ENCODE measurements around the gene SFT2D1.

DNA sequence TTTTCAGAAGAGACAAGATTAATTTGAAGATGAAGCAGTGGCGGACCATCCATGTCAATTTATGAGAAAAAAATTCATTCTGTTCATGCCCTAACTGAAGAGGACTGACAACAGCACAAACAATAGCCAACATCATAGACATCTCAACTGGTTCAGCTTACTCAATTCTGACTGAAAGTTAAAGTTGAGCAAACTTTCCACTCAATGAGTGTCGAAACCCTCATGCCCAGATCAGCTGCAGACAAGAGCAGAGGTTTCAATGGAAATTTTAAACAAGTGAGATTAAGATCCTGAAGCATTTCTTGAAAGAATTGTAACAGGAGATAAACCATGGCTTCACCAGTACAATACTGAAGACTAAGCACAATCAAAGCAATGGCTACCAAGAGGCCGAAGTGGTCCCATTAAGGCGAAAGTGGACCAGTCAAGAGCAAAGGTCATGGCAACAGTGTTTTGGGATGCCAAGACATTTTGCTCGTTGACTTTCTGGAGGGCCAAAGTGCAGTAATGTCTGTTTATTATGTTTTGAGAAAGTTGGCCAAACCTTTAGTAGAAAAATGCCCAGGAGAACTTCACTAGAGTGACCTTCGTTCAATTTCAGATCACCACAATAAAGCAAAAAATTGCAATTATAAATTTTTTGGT, 6.1 kb upstream of the SFT2D1 start:
- no peak for TF ChIP-seq POLR2A (IDR thresholded peaks at IDR 0.05)
- TF ChIP-seq, protein P1, sequence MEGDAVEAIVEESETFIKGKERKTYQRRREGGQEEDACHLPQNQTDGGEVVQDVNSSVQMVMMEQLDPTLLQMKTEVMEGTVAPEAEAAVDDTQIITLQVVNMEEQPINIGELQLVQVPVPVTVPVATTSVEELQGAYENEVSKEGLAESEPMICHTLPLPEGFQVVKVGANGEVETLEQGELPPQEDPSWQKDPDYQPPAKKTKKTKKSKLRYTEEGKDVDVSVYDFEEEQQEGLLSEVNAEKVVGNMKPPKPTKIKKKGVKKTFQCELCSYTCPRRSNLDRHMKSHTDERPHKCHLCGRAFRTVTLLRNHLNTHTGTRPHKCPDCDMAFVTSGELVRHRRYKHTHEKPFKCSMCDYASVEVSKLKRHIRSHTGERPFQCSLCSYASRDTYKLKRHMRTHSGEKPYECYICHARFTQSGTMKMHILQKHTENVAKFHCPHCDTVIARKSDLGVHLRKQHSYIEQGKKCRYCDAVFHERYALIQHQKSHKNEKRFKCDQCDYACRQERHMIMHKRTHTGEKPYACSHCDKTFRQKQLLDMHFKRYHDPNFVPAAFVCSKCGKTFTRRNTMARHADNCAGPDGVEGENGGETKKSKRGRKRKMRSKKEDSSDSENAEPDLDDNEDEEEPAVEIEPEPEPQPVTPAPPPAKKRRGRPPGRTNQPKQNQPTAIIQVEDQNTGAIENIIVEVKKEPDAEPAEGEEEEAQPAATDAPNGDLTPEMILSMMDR (IDR thresholded peaks at IDR 0.05) = no peak
